K562 (cell line): Measurements from ENCODE around the gene DYRK1B. TPM values are rescaled to one million over a fixed set of nuclear protein-coding genes. Genes with fewer than 3 reads are reported as not detected.

Experiments used
- ATAC-seq: fragments of 200-7000 bp; cut with Tn5 transposase; 3 replicates; pipeline ENCODE4 v1.9.1; 2020; ENCODE audit warnings: moderate library complexity
- BruUV-seq: library from RNA; stranded (reverse); fragments of 400-500 nt; replicated peaks from 2 replicates; lab custom pipeline; 2021; lab: Mats Ljungman, UMichigan
- CTCF ChIA-PET: fragments of 300-600 bp; formaldehyde crosslinking; extraction: SDS; loops from one replicate; lab custom pipeline; 2021; ENCODE audit warnings: low intra/inter-chr PET ratio; lab: Yijun Ruan, JAX
- POLR2A ChIA-PET: fragments of 300-600, 350-650 bp; sonication (Branson Sonifier 250); formaldehyde crosslinking; extraction: SDS; loops from one replicate; lab custom pipeline; 2021; ENCODE audit warnings: antibody characterized with exemption, inconsistent platforms; lab: Yijun Ruan, JAX
- DNase-seq, 4 experiments: peaks; one replicate each; pipeline versions ENCODE4 v3.0.0 to v3.0.0-alpha.2; 2011 to 2018; ENCODE audit warnings: low spot score in 3 of 4, mixed read lengths in 3 of 4; ENCODE audit errors: extremely low read depth in 1 of 4
- FAIRE-seq: peaks from 2 replicates; lab custom pipeline; 2011; peaks lifted over from hg19 to GRCh38; lab: Jason Lieb, UNC
- H2AFZ ChIP-seq: 2 replicates; pipeline ENCODE4 v1.6.0; 2011; ENCODE audit warnings: low read depth, low read length, control low read depth, inconsistent platforms
- H3K27ac ChIP-seq: fragments of 200-600 bp; 3 replicates; pipeline ENCODE4 v1.8.0; 2011; ENCODE audit warnings: low read depth, mild to moderate bottlenecking, control low read depth, inconsistent platforms, low read length, moderate library complexity, mixed read lengths; ENCODE audit errors: extremely low read depth
- H3K27me3 ChIP-seq, 2 experiments: fragments of 300-600 bp in 1 of 2; 2 replicates in 1 of 2; 3 replicates in 1 of 2; pipeline versions ENCODE4 v1.6.0 to v1.8.0; 2011; ENCODE audit warnings: inconsistent platforms in 2 of 2, low read length in 2 of 2, mild to moderate bottlenecking in 1 of 2, mixed read lengths in 1 of 2, moderate library complexity in 1 of 2; ENCODE audit not compliant: control insufficient read depth in 2 of 2, insufficient read depth in 2 of 2
- H3K36me3 ChIP-seq: fragments of 300-600 bp; 3 replicates; pipeline ENCODE4 v1.8.0; 2011; ENCODE audit warnings: mild to moderate bottlenecking, low read length, inconsistent platforms; ENCODE audit not compliant: control insufficient read depth, insufficient read depth
- H3K4me1 ChIP-seq, 2 experiments: fragments of 200-600 bp in 1 of 2; replicated peaks in 1 of 2; 2 replicates in 1 of 2; 3 replicates in 1 of 2; pipeline versions ENCODE4 v1.5.1 to v1.8.0; 2011; ENCODE audit warnings: inconsistent platforms in 2 of 2, low read length in 2 of 2, mild to moderate bottlenecking in 1 of 2, mixed read lengths in 1 of 2, moderate library complexity in 1 of 2; ENCODE audit not compliant: control insufficient read depth in 2 of 2, insufficient read depth in 2 of 2
- H3K4me2 ChIP-seq: 2 replicates; pipeline ENCODE4 v1.6.1; 2011; ENCODE audit warnings: low read length, control low read depth, inconsistent platforms, mixed read lengths; ENCODE audit not compliant: insufficient read depth
- H3K4me3 ChIP-seq: fragments of 200-600 bp; sonication (generic), shearing (Covaris generic); 2 replicates; pipeline ENCODE4 v1.5.1; 2016; ENCODE audit warnings: control low read depth, inconsistent platforms
- H3K79me2 ChIP-seq: fragments of 200-600 bp; 3 replicates; pipeline ENCODE4 v1.8.0; 2011; ENCODE audit warnings: low read length, inconsistent platforms; ENCODE audit not compliant: control insufficient read depth, insufficient read depth
- H3K9ac ChIP-seq, 2 experiments: 2 replicates each; pipeline versions ENCODE4 v1.6.0 to v1.6.1; 2011; ENCODE audit warnings: low read depth in 2 of 2, low read length in 2 of 2, control low read depth in 1 of 2, inconsistent platforms in 1 of 2, mild to moderate bottlenecking in 1 of 2, mixed read lengths in 1 of 2; ENCODE audit not compliant: insufficient read depth in 1 of 2
- H3K9me1 ChIP-seq: one replicate; pipeline ENCODE4 v1.6.0; 2011; ENCODE audit warnings: inconsistent platforms, mild to moderate bottlenecking, low read length, moderate library complexity; ENCODE audit not compliant: control insufficient read depth, insufficient read depth
- H3K9me3 ChIP-seq: replicated peaks from 2 replicates; pipeline ENCODE4 v1.5.1; 2011; ENCODE audit warnings: low read depth, low read length, inconsistent platforms; ENCODE audit not compliant: control insufficient read depth, insufficient read depth
- H4K20me1 ChIP-seq: replicated peaks from 2 replicates; pipeline ENCODE4 v1.6.1; 2011; ENCODE audit warnings: low read length, inconsistent platforms, mixed read lengths; ENCODE audit not compliant: control insufficient read depth, insufficient read depth
- ELF1 ChIP-seq: fragments of 200-800 bp; sonication (Bioruptor generic); IDR thresholded peaks from 2 replicates; pipeline ENCODE4 v1.6.1; 2016; ENCODE audit warnings: missing genetic modification characterization, missing compliant biosample characterization
- GATA2 ChIP-seq: sonication (generic); formaldehyde crosslinking; IDR thresholded peaks from 2 replicates; pipeline ENCODE4 v1.4.0; 2020; ENCODE audit warnings: mild to moderate bottlenecking, missing genetic modification reagents
- HEY1 ChIP-seq: fragments of 250-450 bp; sonication (Bioruptor Pico); IDR thresholded peaks from 2 replicates; pipeline ENCODE4 v1.5.0; 2020; ENCODE audit warnings: mild to moderate bottlenecking, moderate library complexity, borderline replicate concordance
- MTA2 ChIP-seq: fragments of 450-650 bp; IDR thresholded peaks from 2 replicates; pipeline ENCODE4 v1.6.1; 2016; ENCODE audit warnings: low read depth
- MTA3 ChIP-seq: fragments of 450-650 bp; formaldehyde crosslinking; IDR thresholded peaks from 2 replicates; pipeline ENCODE4 v1.6.1; 2017; ENCODE audit warnings: mild to moderate bottlenecking, borderline replicate concordance
- MTF1 ChIP-seq: fragments of 250-450 bp; sonication (Bioruptor Pico); IDR thresholded peaks from 2 replicates; pipeline ENCODE4 v1.9.0; 2021; ENCODE audit warnings: moderate library complexity, mild to moderate bottlenecking, inconsistent platforms, borderline replicate concordance
- NCOR1 ChIP-seq: fragments of 450-650 bp; IDR thresholded peaks from 2 replicates; pipeline ENCODE4 v1.6.1; 2016; ENCODE audit warnings: mild to moderate bottlenecking, moderate library complexity
- NR3C1 ChIP-seq: sonication (generic); formaldehyde crosslinking; IDR thresholded peaks from 2 replicates; pipeline ENCODE4 v1.8.1; 2022; ENCODE audit warnings: missing genetic modification reagents
- RBM17 ChIP-seq: fragments of 200-400 bp; formaldehyde crosslinking; IDR thresholded peaks from 2 replicates; pipeline ENCODE4 v1.6.1; 2017; ENCODE audit warnings: low read depth, mild to moderate bottlenecking, low read length, borderline replicate concordance
- ZBTB17 ChIP-seq: fragments of 450-650 bp; formaldehyde crosslinking; IDR thresholded peaks from 2 replicates; pipeline ENCODE4 v1.4.0; 2020; ENCODE audit warnings: mild to moderate bottlenecking
- ZEB2 ChIP-seq: fragments of 450-650 bp; IDR thresholded peaks from 2 replicates; pipeline ENCODE4 v1.6.1; 2016
- ZFPM2 ChIP-seq: fragments of 250-450 bp; sonication (Bioruptor Pico); IDR thresholded peaks from 2 replicates; pipeline ENCODE4 v1.5.1; 2022; ENCODE audit warnings: mild to moderate bottlenecking
- ZKSCAN8 ChIP-seq: fragments of 200-800 bp; sonication (Bioruptor generic); IDR thresholded peaks from 2 replicates; pipeline ENCODE4 v1.6.1; 2016; ENCODE audit warnings: missing genetic modification characterization, missing compliant biosample characterization
- WGBS: fragments of 100-300 bp; shearing (Covaris generic); methylation state at CpG from one replicate; pipeline ENCODE4 v1.1.6; 2016; ENCODE audit warnings: low coverage, mixed read lengths; ENCODE audit not compliant: insufficient coverage; ENCODE audit errors: missing lambda C conversion rate; 5-methylcytosine and 5-hydroxymethylcytosine counted together
- in situ Hi-C: fragments of 300-500 bp; cut with MboI; formaldehyde crosslinking; loops from 4 replicates; pipeline ENCODE4 v1.15.0; 2018; ENCODE audit warnings: inconsistent platforms, mixed read lengths
- intact Hi-C: fragments of 100-400 bp; cut with micrococcal nuclease; formaldehyde crosslinking; loops from 2 replicates; pipeline ENCODE4 v1.14.2; 2022
- polyA plus RNA-seq, 8 experiments: library from polyadenylated mRNA; depleted of rRNA in 4 of 8; stranded (reverse) in 5 of 8; unstranded in 3 of 8; fragments of >200 nt; fragmentation: Nextera tagmentation in 2 of 8; fragmentation: Illumina TruSeq in 1 of 8; extraction: Ambion mirVana in 2 of 8; extraction: Trizol in 1 of 8; gene quantifications; 2 replicates each; pipeline versions ENCODE4 v1.2.1 to v1.2.3, GENCODE V29; 2011 to 2014; ENCODE audit warnings: inconsistent platforms in 1 of 8, missing spikeins in 1 of 8
- total RNA-seq, 7 experiments: library from RNA; depleted of rRNA in 6 of 7; stranded (reverse); fragments of >200 nt in 6 of 7; fragmentation: Illumina TruSeq in 2 of 7; extraction: Trizol in 2 of 7; gene quantifications; 2 replicates each; pipeline versions ENCODE4 v1.2.1 to v1.2.3, GENCODE V29; 2011 to 2021; ENCODE audit warnings: low replicate concordance in 1 of 7
- TF ChIP-seq, protein P1 (sequence below): fragments of 450-650 bp; IDR thresholded peaks from 2 replicates; pipeline ENCODE4 v1.7.0; 2016; ENCODE audit warnings: borderline replicate concordance
- TF ChIP-seq, protein P2 (sequence below): fragments of 250-450 bp; sonication (Bioruptor Pico); IDR thresholded peaks from 2 replicates; pipeline ENCODE4 v1.8.0; 2021; ENCODE audit warnings: moderate library complexity, mild to moderate bottlenecking, inconsistent platforms
- TF ChIP-seq, protein P3 (sequence below): sonication (generic); formaldehyde crosslinking; IDR thresholded peaks from 2 replicates; pipeline ENCODE4 v1.8.1; 2023; ENCODE audit warnings: mild to moderate bottlenecking, missing genetic modification reagents

The DYRK1B gene
- total and polyA plus RNA-seq, 9 of the 15 experiments (the other 6 are each of a cell fraction or from before 2014, with no cell fraction given), result 0.91 to 5.2 (median 1.5) TPM; not detected in 2

DNA sequence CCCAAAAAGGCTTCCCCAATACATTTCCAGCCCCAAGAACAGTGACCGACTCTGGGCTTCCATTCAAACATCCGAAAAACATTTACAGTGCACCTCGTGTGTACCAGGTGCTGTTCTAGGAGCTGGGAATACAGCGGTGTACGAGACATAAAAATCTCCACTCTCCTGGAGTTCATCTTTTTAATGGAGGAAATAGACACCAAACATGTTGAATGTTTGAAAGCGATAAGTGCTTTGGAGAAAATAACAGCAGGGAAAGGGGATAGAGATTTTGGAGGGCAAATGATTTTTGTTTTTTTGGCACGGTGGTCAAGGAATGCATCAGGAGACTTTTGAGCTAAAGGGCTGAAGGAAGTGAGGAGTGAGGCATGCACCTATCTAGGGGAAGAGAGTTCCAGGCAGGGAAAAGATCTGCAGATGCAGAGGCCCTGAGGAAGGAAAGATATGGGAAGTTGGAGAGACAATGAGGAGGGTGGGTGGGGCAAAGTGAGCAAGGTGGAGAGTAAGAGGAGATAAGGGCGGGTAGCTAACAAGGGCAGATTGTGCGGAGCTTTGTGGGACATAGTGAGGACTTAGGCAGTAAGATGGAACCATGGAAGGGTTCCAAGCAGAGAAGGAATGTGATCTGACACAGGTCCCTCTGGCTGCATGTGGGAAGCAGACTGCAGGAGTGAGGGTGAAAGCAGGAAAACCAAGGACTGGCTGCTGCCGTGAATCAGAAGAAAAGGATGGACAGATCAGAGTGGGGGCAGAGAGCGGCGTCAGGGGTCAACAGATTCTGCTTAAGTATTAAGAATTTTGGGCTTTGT, 12.9 kb upstream of the DYRK1B start:
- FAIRE-seq (peak; percentile 88), ATAC-seq (peak; percentile 60), DNase-seq (peak; percentile 39 to 91 (median 58))
- Histone ChIP-seq H3K9me3 (no peaks in the 10 kb centered on the region), H3K36me3 (peaks cover 16% of the 10 kb centered on the region; the same call in 1 of the 3 replicates), H3K9ac (peak overlapping the region; percentile 93 to 96; a peak in 3 of 4 replicates), H3K27ac (peak overlapping the region; percentile 79), H3K4me3 (peak overlapping the region; percentile 86), H2AFZ (peak overlapping the region; percentile 84), H4K20me1 (peaks cover 31% of the 10 kb centered on the region), H3K79me2 (peaks cover 46% of the 10 kb centered on the region), H3K27me3 (no peaks in the 10 kb centered on the region), H3K4me1 (peaks cover 20 to 35% of the 10 kb centered on the region in 2 experiments; a peak in 4 of 5 replicates), H3K9me1 (no peaks in the 10 kb centered on the region), H3K4me2 (peak overlapping the region; percentile 96)
- 19% methylated on average over 12 of the region's 12 CpGs for WGBS
- in situ Hi-C loops (no loop called here), intact Hi-C loops (loop anchor here (2.0 kb wide), 1 partner anchor 80 kb away; no protein-coding TSS in a partner anchor)
- POLR2A ChIA-PET, result interaction anchor here (0.6 to 1.4 kb wide), 2 partner anchors 8 to 78 kb away, joined by 3 read pairs; no protein-coding TSS in a partner anchor
- CTCF ChIA-PET, result no interaction called here
- TSS peak; percentile 92 for BruUV-seq
- TF ChIP-seq, protein P1, sequence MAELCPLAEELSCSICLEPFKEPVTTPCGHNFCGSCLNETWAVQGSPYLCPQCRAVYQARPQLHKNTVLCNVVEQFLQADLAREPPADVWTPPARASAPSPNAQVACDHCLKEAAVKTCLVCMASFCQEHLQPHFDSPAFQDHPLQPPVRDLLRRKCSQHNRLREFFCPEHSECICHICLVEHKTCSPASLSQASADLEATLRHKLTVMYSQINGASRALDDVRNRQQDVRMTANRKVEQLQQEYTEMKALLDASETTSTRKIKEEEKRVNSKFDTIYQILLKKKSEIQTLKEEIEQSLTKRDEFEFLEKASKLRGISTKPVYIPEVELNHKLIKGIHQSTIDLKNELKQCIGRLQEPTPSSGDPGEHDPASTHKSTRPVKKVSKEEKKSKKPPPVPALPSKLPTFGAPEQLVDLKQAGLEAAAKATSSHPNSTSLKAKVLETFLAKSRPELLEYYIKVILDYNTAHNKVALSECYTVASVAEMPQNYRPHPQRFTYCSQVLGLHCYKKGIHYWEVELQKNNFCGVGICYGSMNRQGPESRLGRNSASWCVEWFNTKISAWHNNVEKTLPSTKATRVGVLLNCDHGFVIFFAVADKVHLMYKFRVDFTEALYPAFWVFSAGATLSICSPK, result peak; percentile 38; the same call in 1 of the 2 replicates
- TF ChIP-seq ZFPM2 (no peak), ELF1 (peak; percentile 62), ZBTB17 (no peak; the same call in 1 of the 2 replicates), HEY1 (CRISPR knock-in tag) (no peak), NCOR1 (peak; percentile 79), ZEB2 (peak; percentile 93), GATA2 (CRISPR knock-in tag) (peak; percentile 44), RBM17 (no peak), MTF1 (CRISPR knock-in tag) (no peak), NR3C1 (CRISPR knock-in tag) (no peak), ZKSCAN8 (CRISPR knock-in tag) (peak; percentile 95), MTA3 (no peak), MTA2 (peak; percentile 73)
- TF ChIP-seq, protein P2, sequence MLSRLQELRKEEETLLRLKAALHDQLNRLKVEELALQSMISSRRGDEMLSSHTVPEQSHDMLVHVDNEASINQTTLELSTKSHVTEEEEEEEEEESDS, result no peak
- TF ChIP-seq, protein P3, sequence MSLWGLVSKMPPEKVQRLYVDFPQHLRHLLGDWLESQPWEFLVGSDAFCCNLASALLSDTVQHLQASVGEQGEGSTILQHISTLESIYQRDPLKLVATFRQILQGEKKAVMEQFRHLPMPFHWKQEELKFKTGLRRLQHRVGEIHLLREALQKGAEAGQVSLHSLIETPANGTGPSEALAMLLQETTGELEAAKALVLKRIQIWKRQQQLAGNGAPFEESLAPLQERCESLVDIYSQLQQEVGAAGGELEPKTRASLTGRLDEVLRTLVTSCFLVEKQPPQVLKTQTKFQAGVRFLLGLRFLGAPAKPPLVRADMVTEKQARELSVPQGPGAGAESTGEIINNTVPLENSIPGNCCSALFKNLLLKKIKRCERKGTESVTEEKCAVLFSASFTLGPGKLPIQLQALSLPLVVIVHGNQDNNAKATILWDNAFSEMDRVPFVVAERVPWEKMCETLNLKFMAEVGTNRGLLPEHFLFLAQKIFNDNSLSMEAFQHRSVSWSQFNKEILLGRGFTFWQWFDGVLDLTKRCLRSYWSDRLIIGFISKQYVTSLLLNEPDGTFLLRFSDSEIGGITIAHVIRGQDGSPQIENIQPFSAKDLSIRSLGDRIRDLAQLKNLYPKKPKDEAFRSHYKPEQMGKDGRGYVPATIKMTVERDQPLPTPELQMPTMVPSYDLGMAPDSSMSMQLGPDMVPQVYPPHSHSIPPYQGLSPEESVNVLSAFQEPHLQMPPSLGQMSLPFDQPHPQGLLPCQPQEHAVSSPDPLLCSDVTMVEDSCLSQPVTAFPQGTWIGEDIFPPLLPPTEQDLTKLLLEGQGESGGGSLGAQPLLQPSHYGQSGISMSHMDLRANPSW, result no peak
